ENCODE data around the gene MRPL39. TPM values are rescaled to one million over a fixed set of nuclear protein-coding genes. Genes with fewer than 3 reads are reported as not detected.

Gene MRPL39
- total and polyA plus RNA-seq, 9 of the 15 experiments (the other 6 are each of a cell fraction or from before 2014, with no cell fraction given), result 65.4 to 247 (median 105) TPM

GRCh38 chr21:25649146-25649545 is 41.9 kb upstream of the MRPL39 start (continued):
- TF ChIP-seq TCFL5 (CRISPR knock-in tag; conservative IDR thresholded peaks at IDR 0.05), result no peak

- BruUV-seq (replicated peaks), result no TSS peak
- no peak for ATAC-seq
- in situ Hi-C loops (cut with MboI) (no loop called here), intact Hi-C loops (cut with micrococcal nuclease) (no loop called here)
- Histone ChIP-seq H3K4me3 (no peak overlapping the region), H3K36me3 (ENCODE audit: control insufficient read depth, insufficient read depth, low read length) (no peaks in the 10 kb centered on the region), H3K27me3 (ENCODE audit: control insufficient read depth in 2 of 2, insufficient read depth in 2 of 2, low read length in 2 of 2) (peaks cover 0 to 4% of the 10 kb centered on the region in 2 experiments; a peak in 1 of 5 replicates), H3K79me2 (ENCODE audit: control insufficient read depth, insufficient read depth, low read length) (no peaks in the 10 kb centered on the region), H3K4me2 (ENCODE audit: insufficient read depth, low read length) (no peak overlapping the region), H3K9ac (ENCODE audit: insufficient read depth in 1 of 2, low read depth in 2 of 2, low read length in 2 of 2) (no peak overlapping the region), H4K20me1 (replicated peaks; ENCODE audit: control insufficient read depth, insufficient read depth, low read length) (no peaks in the 10 kb centered on the region), H3K27ac (ENCODE audit: extremely low read depth, low read depth, low read length) (no peak overlapping the region), H2AFZ (ENCODE audit: low read depth, low read length) (no peak overlapping the region), H3K9me3 (replicated peaks; ENCODE audit: control insufficient read depth, insufficient read depth, low read depth, low read length) (no peaks in the 10 kb centered on the region), H3K9me1 (ENCODE audit: control insufficient read depth, insufficient read depth, low read length) (no peaks in the 10 kb centered on the region), H3K4me1 (replicated peaks in 1 of 2; ENCODE audit: control insufficient read depth in 2 of 2, insufficient read depth in 2 of 2, low read length in 2 of 2) (no peaks in the 10 kb centered on the region)
- ChIA-PET CTCF (ENCODE audit: low intra/inter-chr PET ratio) (no interaction called here), POLR2A (interaction anchor here (1.3 kb wide), 1 partner anchor 10 kb away, joined by 3 read pairs; no protein-coding TSS in a partner anchor)
- DNase-seq (ENCODE audit: extremely low read depth in 1 of 4, low spot score in 3 of 4), result no peak
- no peak for TF ChIP-seq NEUROD1 (IDR thresholded peaks at IDR 0.05; ENCODE audit: borderline replicate concordance, low read depth, low read length, partially characterized antibody)
- no peak for TF ChIP-seq GABPA (tag; conservative IDR thresholded peaks at IDR 0.05; ENCODE audit: low read depth)
- no peak for TF ChIP-seq ZNF263 (CRISPR knock-in tag; IDR thresholded peaks at IDR 0.05; ENCODE audit: borderline replicate concordance)
- no peak for TF ChIP-seq ZNF121 (CRISPR knock-in tag; conservative IDR thresholded peaks at IDR 0.05)
- no peak for TF ChIP-seq ZFX (CRISPR knock-in tag; IDR thresholded peaks at IDR 0.05)
- TF ChIP-seq NR2C2 (CRISPR knock-in tag; IDR thresholded peaks at IDR 0.05), result no peak
- no peak for TF ChIP-seq NR2C2 (tag; IDR thresholded peaks at IDR 0.05)
- 0% methylated on average over 5 of the region's 5 CpGs for WGBS (ENCODE audit: insufficient coverage, low coverage, missing lambda C conversion rate)
- FAIRE-seq, result no peak
These were observed 40.4 kb upstream of the MRPL39 start for GRCh38 chr21:25647647-25648046.
